ENCODE data around the gene SLCO4C1. TPM values are rescaled to one million over a fixed set of nuclear protein-coding genes. Genes with fewer than 3 reads are reported as not detected.

The SLCO4C1 gene
- total and polyA plus RNA-seq, 2 donors from 2014 or later = 9.0 to 35.1 TPM

DNA sequence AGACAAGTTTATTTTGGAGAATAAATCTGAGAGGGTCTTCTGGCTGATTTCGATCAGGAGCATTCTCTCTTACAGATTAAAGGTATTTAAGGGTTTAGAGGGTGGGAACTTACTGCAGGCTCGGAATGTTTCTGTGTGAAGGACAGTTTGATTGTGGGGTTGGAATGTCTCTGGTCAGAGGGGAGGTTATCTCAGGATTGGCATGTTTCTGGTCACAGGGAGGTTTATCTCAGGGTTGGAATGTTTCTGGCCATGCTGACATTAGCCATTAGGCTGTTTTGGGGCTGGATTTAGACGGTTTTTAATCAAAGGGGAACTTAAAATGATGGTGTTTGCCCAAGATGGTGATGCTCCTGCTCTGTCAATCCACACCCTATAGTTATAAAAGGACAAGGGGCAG lies 95.2 kb downstream of the SLCO4C1 start:
- no peaks in the 10 kb centered on the region for H3K27me3 ChIP-seq (ENCODE audit: control insufficient read depth, insufficient read depth, low read length)
- no peak overlapping the region for H3K9ac ChIP-seq (ENCODE audit: low read length in 3 of 3)
- no peak for FAIRE-seq
- H3K36me3 ChIP-seq (ENCODE audit: control insufficient read depth in 2 of 3, insufficient read depth in 3 of 3, low read length in 3 of 3) = no peaks in the 10 kb centered on the region
- H3K27ac ChIP-seq (ENCODE audit: low read depth in 2 of 2, low read length in 2 of 2) = no peak overlapping the region
- no peaks in the 10 kb centered on the region for H3K9me3 ChIP-seq (ENCODE audit: control insufficient read depth in 2 of 3, insufficient read depth in 1 of 3, low read length in 3 of 3)
- intact Hi-C loops (cut with DNase I) = no loop called here
- no peak overlapping the region for H3K4me3 ChIP-seq (ENCODE audit: low read length in 3 of 3)
- no peak for DNase-seq
- TF ChIP-seq, protein P1, sequence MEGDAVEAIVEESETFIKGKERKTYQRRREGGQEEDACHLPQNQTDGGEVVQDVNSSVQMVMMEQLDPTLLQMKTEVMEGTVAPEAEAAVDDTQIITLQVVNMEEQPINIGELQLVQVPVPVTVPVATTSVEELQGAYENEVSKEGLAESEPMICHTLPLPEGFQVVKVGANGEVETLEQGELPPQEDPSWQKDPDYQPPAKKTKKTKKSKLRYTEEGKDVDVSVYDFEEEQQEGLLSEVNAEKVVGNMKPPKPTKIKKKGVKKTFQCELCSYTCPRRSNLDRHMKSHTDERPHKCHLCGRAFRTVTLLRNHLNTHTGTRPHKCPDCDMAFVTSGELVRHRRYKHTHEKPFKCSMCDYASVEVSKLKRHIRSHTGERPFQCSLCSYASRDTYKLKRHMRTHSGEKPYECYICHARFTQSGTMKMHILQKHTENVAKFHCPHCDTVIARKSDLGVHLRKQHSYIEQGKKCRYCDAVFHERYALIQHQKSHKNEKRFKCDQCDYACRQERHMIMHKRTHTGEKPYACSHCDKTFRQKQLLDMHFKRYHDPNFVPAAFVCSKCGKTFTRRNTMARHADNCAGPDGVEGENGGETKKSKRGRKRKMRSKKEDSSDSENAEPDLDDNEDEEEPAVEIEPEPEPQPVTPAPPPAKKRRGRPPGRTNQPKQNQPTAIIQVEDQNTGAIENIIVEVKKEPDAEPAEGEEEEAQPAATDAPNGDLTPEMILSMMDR (IDR thresholded peaks at IDR 0.05; ENCODE audit: borderline replicate concordance, extremely low read depth, insufficient read depth) = no peak
- no peaks in the 10 kb centered on the region for H3K4me1 ChIP-seq (ENCODE audit: control insufficient read depth in 2 of 3, insufficient read depth in 2 of 3, low read depth in 1 of 3, low read length in 3 of 3)

DNA sequence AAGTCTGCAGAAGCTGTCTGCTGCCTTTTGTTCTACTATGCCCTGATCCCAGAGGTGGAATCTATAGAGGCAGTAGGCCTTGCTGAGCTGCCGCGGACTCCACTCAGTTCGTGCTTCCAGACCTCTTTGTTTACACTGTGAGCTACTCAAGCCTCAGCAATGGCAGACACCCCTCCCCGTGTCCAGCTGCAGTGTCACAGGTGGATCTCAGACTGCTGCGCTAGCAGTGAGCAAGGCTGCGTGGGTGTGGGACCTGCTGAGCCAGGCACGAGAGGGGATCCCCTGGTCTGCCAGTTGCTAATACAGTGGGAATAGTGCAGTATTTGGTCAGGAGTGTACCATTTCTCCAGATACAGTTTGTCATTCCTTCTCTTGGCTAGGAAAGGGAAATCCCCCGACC lies 99.6 kb downstream of the SLCO4C1 start:
- intact Hi-C loops (cut with DNase I) = no loop called here
- H3K27ac ChIP-seq (ENCODE audit: low read depth in 2 of 2, low read length in 2 of 2) = no peak overlapping the region
- no peak for FAIRE-seq
- no peak overlapping the region for H3K4me3 ChIP-seq (ENCODE audit: low read length in 3 of 3)
- no peaks in the 10 kb centered on the region for H3K9me3 ChIP-seq (ENCODE audit: control insufficient read depth in 2 of 3, insufficient read depth in 1 of 3, low read length in 3 of 3)
- TF ChIP-seq, protein P1 (IDR thresholded peaks at IDR 0.05; ENCODE audit: borderline replicate concordance, extremely low read depth, insufficient read depth) = no peak
- DNase-seq = no peak
- H3K27me3 ChIP-seq (ENCODE audit: control insufficient read depth, insufficient read depth, low read length) = no peaks in the 10 kb centered on the region
- no peaks in the 10 kb centered on the region for H3K4me1 ChIP-seq (ENCODE audit: control insufficient read depth in 2 of 3, insufficient read depth in 2 of 3, low read depth in 1 of 3, low read length in 3 of 3)
- no peaks in the 10 kb centered on the region for H3K36me3 ChIP-seq (ENCODE audit: control insufficient read depth in 2 of 3, insufficient read depth in 3 of 3, low read length in 3 of 3)
- H3K9ac ChIP-seq (ENCODE audit: low read length in 3 of 3) = no peak overlapping the region

Other genes with a start within 250 kb of the SLCO4C1 start
- not detected for gene SLCO6A1, start 202.7 kb upstream of the SLCO4C1 start, total RNA-seq
- gene SLCO6A1, start 202.7 kb upstream of the SLCO4C1 start, polyA plus RNA-seq (ENCODE audit: insufficient read depth, low read depth, low replicate concordance) = not detected